ENCODE results near the gene PSMD4. TPM values are rescaled to one million over a fixed set of nuclear protein-coding genes. Genes with fewer than 3 reads are reported as not detected.

The PSMD4 gene
- total and polyA plus RNA-seq, 2 of the 8 experiments (the other 6 are each of a cell fraction or from before 2014, with no cell fraction given), result 216 to 284 TPM

DNA sequence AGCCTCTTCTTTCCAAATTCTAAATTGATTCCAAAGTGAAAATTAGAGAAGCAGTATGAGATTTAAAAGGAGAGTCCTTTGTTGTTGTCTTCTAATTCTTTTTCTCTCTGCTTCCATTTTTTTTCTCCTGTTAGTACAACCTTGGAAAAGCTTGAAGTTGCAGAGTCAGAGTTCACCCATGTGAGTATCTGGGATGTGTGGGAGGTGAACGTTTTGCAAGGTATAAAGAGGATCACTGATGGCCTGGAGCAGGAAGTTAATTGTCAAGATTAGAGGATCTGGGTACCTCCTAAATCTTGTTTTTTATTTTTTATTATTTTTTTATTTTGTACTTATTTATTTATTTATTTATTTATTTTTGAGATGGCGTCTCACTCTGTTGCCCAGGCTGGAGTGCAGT lies 7.7 kb upstream of the PSMD4 start:
- Histone ChIP-seq H4K8ac (ENCODE audit: extremely low read depth, insufficient read depth, low read length) (no peak overlapping the region), H4K5ac (ENCODE audit: insufficient read length, low read depth, low read length) (no peak overlapping the region), H3K14ac (ENCODE audit: insufficient read length) (no peak overlapping the region), H2AK5ac (ENCODE audit: low read depth, low read length) (no peak overlapping the region), H2AFZ (ENCODE audit: low read length) (no peak overlapping the region), H3K4ac (replicated peaks; ENCODE audit: insufficient read length, low read depth, low read length) (no peak overlapping the region), H3K4me2 (ENCODE audit: insufficient read depth in 1 of 2, low read depth in 2 of 2, low read length in 2 of 2) (no peak overlapping the region), H3K18ac (ENCODE audit: extremely low read depth, low read length) (no peak overlapping the region), H3K23ac (ENCODE audit: insufficient read length) (no peak overlapping the region), H3K79me1 (ENCODE audit: low read depth, low read length) (no peaks in the 10 kb centered on the region), H3K27ac (ENCODE audit: low read depth, low read length) (no peak overlapping the region), H3K36me3 (ENCODE audit: control insufficient read depth in 2 of 4, insufficient read depth in 4 of 4, low read length in 3 of 4) (peaks cover 33 to 77% (median 66%) of the 10 kb centered on the region in 4 experiments), H4K91ac (replicated peaks; ENCODE audit: insufficient read length, low read length) (no peak overlapping the region), H3K56ac (replicated peaks; ENCODE audit: insufficient read length, low read depth, low read length) (no peak overlapping the region), H3K27me3 (replicated peaks in 1 of 4; ENCODE audit: control insufficient read depth in 3 of 4, extremely low read depth in 1 of 4, insufficient read depth in 3 of 4, low read length in 3 of 4) (no peaks in the 10 kb centered on the region), H3K9me3 (ENCODE audit: insufficient read depth in 2 of 2, low read depth in 1 of 2, low read length in 1 of 2) (no peaks in the 10 kb centered on the region), H4K20me1 (replicated peaks in 1 of 2; ENCODE audit: control insufficient read depth in 1 of 2, insufficient read depth in 2 of 2, low read length in 2 of 2) (no peaks in the 10 kb centered on the region), H3K4me1 (replicated peaks in 1 of 4; ENCODE audit: control insufficient read depth in 3 of 4, insufficient read depth in 4 of 4, low read length in 3 of 4) (no peaks in the 10 kb centered on the region), H3K4me3 (ENCODE audit: extremely low read depth in 1 of 4, insufficient read depth in 2 of 4, low read depth in 3 of 4, low read length in 4 of 4) (no peak overlapping the region), H2BK20ac (ENCODE audit: low read length) (no peak overlapping the region), H2BK15ac (ENCODE audit: low read length) (no peak overlapping the region), H3K79me2 (ENCODE audit: control insufficient read depth in 1 of 2, insufficient read depth in 2 of 2, low read length in 2 of 2) (no peaks in the 10 kb centered on the region), H3K23me2 (ENCODE audit: low read depth, low read length) (no peaks in the 10 kb centered on the region), H2BK12ac (ENCODE audit: low read depth, low read length) (no peak overlapping the region), H3K9ac (replicated peaks in 1 of 4; ENCODE audit: extremely low read depth in 1 of 4, low read depth in 3 of 4, low read length in 3 of 4) (no peak overlapping the region), H2BK5ac (ENCODE audit: low read depth, low read length) (no peak overlapping the region), H2BK120ac (replicated peaks; ENCODE audit: low read depth, low read length) (no peak overlapping the region)
- FAIRE-seq, result no peak
- WGBS, 2 experiments (ENCODE audit: extremely low coverage in 1 of 2, insufficient coverage in 1 of 2, insufficient read length in 1 of 2, insufficient replicate concordance in 2 of 2, low coverage in 1 of 2, low lambda C conversion rate in 2 of 2, missing lambda C conversion rate in 1 of 2), result 96% methylated on average over 2 of the region's 2 CpGs; no CpG with 5 or more reads in 1 of the 2 experiments
- ChIA-PET POLR2A (ENCODE audit: partially characterized antibody) (interaction anchor here (0.7 to 1.0 kb wide), 2 partner anchors 16 to 76 kb away, joined by 3 read pairs; no protein-coding TSS in a partner anchor), CTCF (ENCODE audit: partially characterized antibody) (interaction anchor here (1.1 to 1.4 kb wide), 2 partner anchors 10 to 94 kb away, joined by 3 to 4 read pairs; no protein-coding TSS in a partner anchor)
- no peak for DNase-seq (ENCODE audit: low read depth in 1 of 2, low spot score in 2 of 2)
- TF ChIP-seq KDM5A (IDR thresholded peaks at IDR 0.05; ENCODE audit: low read length) (no peak), SIX5 (IDR thresholded peaks at IDR 0.05; ENCODE audit: low read depth, low read length) (no peak), EGR1 (IDR thresholded peaks at IDR 0.05; ENCODE audit: borderline replicate concordance, low read depth, low read length) (no peak), CHD1 (IDR thresholded peaks at IDR 0.05; ENCODE audit: low read depth, low read length) (no peak), CBX8 (IDR thresholded peaks at IDR 0.05; ENCODE audit: borderline replicate concordance, low read depth, low read length) (no peak)
- TF ChIP-seq, protein P1, sequence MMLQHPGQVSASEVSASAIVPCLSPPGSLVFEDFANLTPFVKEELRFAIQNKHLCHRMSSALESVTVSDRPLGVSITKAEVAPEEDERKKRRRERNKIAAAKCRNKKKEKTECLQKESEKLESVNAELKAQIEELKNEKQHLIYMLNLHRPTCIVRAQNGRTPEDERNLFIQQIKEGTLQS (IDR thresholded peaks at IDR 0.05; ENCODE audit: insufficient read depth, low read depth, low read length), result no peak

Data from H1 (cell line).